D721Med (cell line): ENCODE data around the gene PCDHGA12.
"Not testable (repeated sequence)": the region's sequence is repeated elsewhere in the genome, so short reads cannot be mapped to it uniquely, and the experiment has no call there.

ENCODE experiments used
- DNase-seq: peaks from one replicate; pipeline ENCODE4 v3.0.0; 2011; ENCODE audit warnings: low spot score; ENCODE audit not compliant: insufficient read length
- FAIRE-seq: peaks from 2 replicates; lab custom pipeline; 2011; peaks lifted over from hg19 to GRCh38; lab: Jason Lieb, UNC
- TF ChIP-seq, protein P1 (sequence below): IDR thresholded peaks from 2 replicates; pipeline ENCODE4 v1.5.1; 2012; ENCODE audit warnings: mild to moderate bottlenecking, control low read depth; ENCODE audit not compliant: insufficient read depth; ENCODE audit errors: missing control alignments

PCDHGA12 gene

GRCh38 chr5:141413540-141414069 is 16.7 kb upstream of the PCDHGA12 start:
- DNase-seq (no peak), FAIRE-seq (no peak)
- TF ChIP-seq, protein P1, sequence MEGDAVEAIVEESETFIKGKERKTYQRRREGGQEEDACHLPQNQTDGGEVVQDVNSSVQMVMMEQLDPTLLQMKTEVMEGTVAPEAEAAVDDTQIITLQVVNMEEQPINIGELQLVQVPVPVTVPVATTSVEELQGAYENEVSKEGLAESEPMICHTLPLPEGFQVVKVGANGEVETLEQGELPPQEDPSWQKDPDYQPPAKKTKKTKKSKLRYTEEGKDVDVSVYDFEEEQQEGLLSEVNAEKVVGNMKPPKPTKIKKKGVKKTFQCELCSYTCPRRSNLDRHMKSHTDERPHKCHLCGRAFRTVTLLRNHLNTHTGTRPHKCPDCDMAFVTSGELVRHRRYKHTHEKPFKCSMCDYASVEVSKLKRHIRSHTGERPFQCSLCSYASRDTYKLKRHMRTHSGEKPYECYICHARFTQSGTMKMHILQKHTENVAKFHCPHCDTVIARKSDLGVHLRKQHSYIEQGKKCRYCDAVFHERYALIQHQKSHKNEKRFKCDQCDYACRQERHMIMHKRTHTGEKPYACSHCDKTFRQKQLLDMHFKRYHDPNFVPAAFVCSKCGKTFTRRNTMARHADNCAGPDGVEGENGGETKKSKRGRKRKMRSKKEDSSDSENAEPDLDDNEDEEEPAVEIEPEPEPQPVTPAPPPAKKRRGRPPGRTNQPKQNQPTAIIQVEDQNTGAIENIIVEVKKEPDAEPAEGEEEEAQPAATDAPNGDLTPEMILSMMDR: no peak

DNA sequence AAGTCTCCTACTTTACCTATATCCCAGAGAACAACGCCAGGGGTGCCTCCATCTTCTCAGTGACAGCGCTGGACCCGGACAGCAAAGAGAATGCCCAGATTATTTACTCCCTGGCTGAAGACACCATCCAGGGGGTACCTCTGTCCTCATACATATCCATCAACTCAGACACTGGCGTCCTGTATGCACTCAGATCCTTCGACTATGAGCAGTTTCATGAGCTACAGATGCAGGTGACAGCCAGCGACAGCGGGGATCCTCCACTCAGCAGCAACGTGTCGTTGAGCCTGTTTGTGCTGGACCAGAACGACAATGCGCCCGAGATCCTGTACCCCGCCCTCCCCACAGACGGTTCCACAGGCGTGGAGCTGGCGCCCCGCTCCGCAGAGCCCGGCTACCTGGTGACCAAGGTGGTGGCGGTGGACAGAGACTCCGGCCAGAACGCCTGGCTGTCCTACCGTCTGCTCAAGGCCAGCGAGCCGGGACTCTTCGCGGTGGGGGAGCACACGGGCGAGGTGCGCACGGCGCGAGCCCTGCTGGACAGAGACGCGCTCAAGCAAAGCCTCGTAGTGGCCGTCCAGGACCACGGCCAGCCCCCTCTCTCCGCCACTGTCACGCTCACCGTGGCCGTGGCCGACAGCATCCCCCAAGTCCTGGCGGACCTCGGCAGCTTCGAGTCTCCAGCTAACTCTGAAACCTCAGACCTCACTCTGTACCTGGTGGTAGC is 15.6 kb upstream of the PCDHGA12 start:
- FAIRE-seq, DNase-seq: not testable (repeated sequence)

DNA sequence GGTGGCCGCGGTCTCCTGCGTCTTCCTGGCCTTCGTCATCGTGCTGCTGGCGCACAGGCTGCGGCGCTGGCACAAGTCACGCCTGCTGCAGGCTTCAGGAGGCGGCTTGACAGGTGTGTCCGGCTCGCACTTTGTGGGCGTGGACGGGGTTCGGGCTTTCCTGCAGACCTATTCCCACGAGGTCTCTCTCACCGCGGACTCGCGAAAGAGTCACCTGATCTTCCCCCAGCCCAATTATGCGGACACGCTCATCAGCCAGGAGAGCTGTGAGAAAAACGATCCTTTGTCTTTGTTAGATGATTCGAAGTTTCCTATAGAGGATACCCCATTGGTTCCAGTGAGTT is 15.1 kb upstream of the PCDHGA12 start:
- not testable (repeated sequence) for DNase-seq, FAIRE-seq

DNA sequence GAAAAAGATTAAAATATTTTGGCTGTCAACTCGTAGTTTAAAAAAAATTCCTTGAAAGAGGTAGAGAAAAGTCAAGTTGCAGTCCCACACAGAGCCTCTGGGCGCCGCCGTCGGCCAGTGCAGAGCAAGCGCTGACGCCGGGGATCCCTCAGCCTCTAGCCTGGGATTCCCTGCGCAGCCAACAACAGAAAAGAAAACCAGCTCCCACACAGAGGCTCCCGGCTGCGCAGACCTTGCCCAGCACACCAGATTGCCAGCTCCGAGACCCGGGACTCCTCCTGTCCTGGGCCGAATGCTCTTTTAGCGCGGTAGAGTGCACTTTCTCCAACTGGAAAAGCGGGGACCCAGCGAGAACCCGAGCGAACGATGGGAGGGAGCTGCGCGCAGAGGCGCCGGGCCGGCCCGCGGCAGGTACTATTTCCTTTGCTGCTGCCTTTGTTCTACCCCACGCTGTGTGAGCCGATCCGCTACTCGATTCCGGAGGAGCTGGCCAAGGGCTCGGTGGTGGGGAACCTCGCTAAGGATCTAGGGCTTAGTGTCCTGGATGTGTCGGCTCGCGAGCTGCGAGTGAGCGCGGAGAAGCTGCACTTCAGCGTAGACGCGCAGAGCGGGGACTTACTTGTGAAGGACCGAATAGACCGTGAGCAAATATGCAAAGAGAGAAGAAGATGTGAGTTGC is 12.7 kb upstream of the PCDHGA12 start, which contains the start of gene PCDHGB7:
TSS of gene PCDHGB7 (plus strand) at position 184 of the 679 bp plus-strand sequence. CDS start at position 367, 183 bp downstream.
- DNase-seq, FAIRE-seq: not testable (repeated sequence)

DNA sequence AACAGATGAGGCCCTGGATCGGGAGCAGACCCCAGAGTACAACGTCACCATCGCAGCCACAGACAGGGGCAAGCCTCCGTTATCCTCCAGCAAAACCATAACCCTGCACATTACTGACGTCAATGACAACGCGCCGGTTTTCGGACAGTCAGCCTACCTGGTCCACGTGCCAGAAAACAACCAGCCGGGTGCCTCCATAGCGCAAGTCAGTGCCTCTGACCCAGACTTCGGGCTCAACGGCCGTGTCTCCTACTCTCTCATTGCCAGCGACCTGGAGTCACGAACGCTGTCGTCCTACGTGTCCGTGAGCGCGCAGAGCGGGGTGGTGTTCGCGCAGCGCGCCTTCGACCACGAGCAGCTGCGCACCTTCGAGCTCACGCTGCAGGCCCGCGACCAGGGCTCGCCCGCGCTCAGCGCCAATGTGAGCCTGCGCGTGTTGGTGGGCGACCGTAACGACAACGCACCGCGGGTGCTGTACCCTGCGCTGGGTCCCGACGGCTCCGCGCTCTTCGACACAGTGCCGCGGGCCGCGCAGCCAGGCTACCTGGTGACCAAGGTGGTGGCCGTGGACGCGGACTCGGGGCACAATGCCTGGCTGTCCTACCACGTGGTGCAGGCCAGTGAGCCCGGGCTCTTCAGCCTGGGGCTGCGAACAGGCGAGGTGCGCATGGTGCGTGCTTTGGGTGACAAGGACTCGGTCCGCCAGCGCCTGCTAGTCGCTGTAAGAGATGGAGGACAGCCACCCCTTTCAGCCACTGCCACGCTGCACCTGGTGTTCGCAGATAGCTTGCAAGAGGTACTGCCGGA is 11.0 kb upstream of the PCDHGA12 start:
- TF ChIP-seq, protein P1: no peak
- DNase-seq: no peak
- no peak for FAIRE-seq

DNA sequence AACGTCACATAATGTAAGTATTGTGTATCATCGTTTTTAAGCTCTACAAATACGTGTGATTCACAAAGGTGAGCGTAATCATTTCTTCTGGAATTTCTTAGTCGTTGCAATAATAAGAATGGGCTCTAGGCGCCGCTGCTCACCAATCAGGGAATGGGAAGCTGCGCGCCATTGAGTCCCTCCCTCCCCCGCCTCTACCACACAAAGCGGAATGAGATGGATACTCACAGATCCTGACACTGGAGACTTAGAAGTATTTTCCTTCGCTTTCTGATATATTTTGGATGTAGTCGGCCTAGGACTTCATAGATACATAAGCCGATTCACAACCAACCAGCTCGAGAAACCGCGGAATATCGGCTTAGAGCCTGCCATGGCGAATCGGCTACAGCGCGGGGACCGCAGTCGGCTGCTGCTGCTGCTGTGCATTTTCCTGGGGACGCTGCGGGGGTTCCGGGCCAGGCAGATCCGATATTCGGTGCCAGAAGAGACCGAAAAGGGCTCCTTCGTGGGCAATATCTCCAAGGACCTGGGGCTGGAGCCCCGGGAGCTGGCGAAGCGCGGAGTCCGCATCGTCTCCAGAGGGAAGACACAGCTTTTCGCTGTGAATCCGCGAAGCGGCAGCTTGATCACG is 9.3 kb upstream of the PCDHGA12 start, which contains the start of gene PCDHGA11:
TSS of gene PCDHGA11 (plus strand) at position 197 of the 634 bp plus-strand sequence. CDS start at position 374, 177 bp downstream.
- FAIRE-seq (no peak), DNase-seq (no peak)
- TF ChIP-seq, protein P1: no peak

DNA sequence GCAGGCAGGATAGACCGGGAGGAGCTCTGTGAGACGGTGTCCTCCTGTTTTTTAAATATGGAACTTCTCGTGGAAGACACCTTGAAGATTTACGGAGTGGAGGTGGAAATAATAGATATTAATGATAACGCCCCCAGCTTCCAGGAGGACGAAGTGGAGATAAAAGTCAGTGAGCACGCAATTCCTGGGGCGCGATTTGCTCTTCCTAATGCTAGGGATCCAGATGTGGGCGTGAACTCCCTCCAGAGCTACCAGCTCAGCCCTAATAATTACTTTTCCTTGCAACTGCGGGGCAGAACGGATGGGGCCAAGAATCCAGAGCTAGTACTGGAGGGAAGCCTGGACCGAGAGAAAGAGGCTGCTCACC is 8.8 kb upstream of the PCDHGA12 start:
- no peak for FAIRE-seq
- DNase-seq: no peak
- TF ChIP-seq, protein P1: no peak

GRCh38 chr5:141422742-141423291 is 7.5 kb upstream of the PCDHGA12 start:
- no peak for DNase-seq
- TF ChIP-seq, protein P1: no peak

More at GRCh38 chr5:141422742-141423291, 7.5 kb upstream of the PCDHGA12 start:
- FAIRE-seq: no peak
